OCI-LY7 (cell line): ENCODE measurements around the gene SCRG1. TPM values are rescaled to one million over a fixed set of nuclear protein-coding genes. Genes with fewer than 3 reads are reported as not detected.

Experiments used
- BruUV-seq: library from RNA; stranded (reverse); fragments of 400-500 nt; replicated peaks from 2 replicates; lab custom pipeline; 2021; lab: Mats Ljungman, UMichigan
- CTCF ChIA-PET: fragments of 300-600 bp; sonication (Branson Sonifier 250); formaldehyde crosslinking; loops from one replicate; lab custom pipeline; 2022; ENCODE audit warnings: antibody characterized with exemption; ENCODE audit not compliant: unreplicated experiment; lab: Charles Lee
- POLR2A ChIA-PET: fragments of 300-600 bp; sonication (Branson Sonifier 250); formaldehyde crosslinking; loops from one replicate; lab custom pipeline; 2022; ENCODE audit warnings: antibody characterized with exemption; lab: Charles Lee
- DNase-seq: peaks from one replicate; pipeline ENCODE4 v3.0.0-alpha.2; 2015; ENCODE audit warnings: low spot score
- H2AFZ ChIP-seq: fragments of 200-600 bp; sonication (generic), shearing (Covaris generic); 2 replicates; pipeline ENCODE4 v1.6.1; 2014; ENCODE audit warnings: mild to moderate bottlenecking, antibody characterized with exemption, low read length, moderate library complexity
- H3K27ac ChIP-seq: fragments of 200-600 bp; sonication (generic); 2 replicates; pipeline ENCODE4 v1.5.1; 2014; ENCODE audit warnings: mixed run types, low read depth, mild to moderate bottlenecking, moderate library complexity, low read length, inconsistent platforms; ENCODE audit not compliant: poor library complexity, severe bottlenecking
- H3K36me3 ChIP-seq: fragments of 200-600 bp; sonication (generic); 2 replicates; pipeline ENCODE4 v1.6.1; 2014; ENCODE audit warnings: mild to moderate bottlenecking, antibody characterized with exemption, low read length, moderate library complexity, mixed read lengths; ENCODE audit not compliant: insufficient read depth
- H3K4me1 ChIP-seq: fragments of 200-600 bp; sonication (generic); 2 replicates; pipeline ENCODE4 v1.5.1; 2014; ENCODE audit warnings: mild to moderate bottlenecking, low read length; ENCODE audit not compliant: insufficient read depth, poor library complexity, severe bottlenecking
- H3K4me2 ChIP-seq: fragments of 200-600 bp; sonication (generic); 2 replicates; pipeline ENCODE4 v1.6.1; 2014; ENCODE audit warnings: mild to moderate bottlenecking, low read length
- H3K4me3 ChIP-seq: fragments of 200-600 bp; sonication (generic); 2 replicates; pipeline ENCODE4 v1.5.1; 2014; ENCODE audit warnings: mild to moderate bottlenecking, low read depth, low read length; ENCODE audit not compliant: poor library complexity, severe bottlenecking
- H3K79me2 ChIP-seq: fragments of 200-600 bp; sonication (generic); 2 replicates; pipeline ENCODE4 v1.6.1; 2016; ENCODE audit warnings: low read depth, mild to moderate bottlenecking, low read length, moderate library complexity, mixed read lengths; ENCODE audit not compliant: insufficient read depth
- H3K9me2 ChIP-seq: fragments of 200-600 bp; sonication (generic); 2 replicates; pipeline ENCODE4 v1.6.1; 2016; ENCODE audit warnings: mild to moderate bottlenecking, low read length, mixed read lengths; ENCODE audit not compliant: insufficient read depth
- H3K9me3 ChIP-seq: fragments of 200-600 bp; sonication (generic); 2 replicates; pipeline ENCODE4 v1.6.1; 2014; ENCODE audit warnings: mild to moderate bottlenecking, mixed run types, low read length, mixed read lengths
- H4K20me1 ChIP-seq: fragments of 200-600 bp; sonication (generic); 2 replicates; pipeline ENCODE4 v1.6.1; 2014; ENCODE audit warnings: mild to moderate bottlenecking, antibody characterized with exemption, low read length, moderate library complexity, mixed read lengths; ENCODE audit not compliant: insufficient read depth
- CTCF ChIP-seq: fragments of 200-600 bp; sonication (generic); conservative IDR thresholded peaks from 2 replicates; pipeline ENCODE4 v1.5.1; 2014; ENCODE audit warnings: mild to moderate bottlenecking, antibody characterized with exemption, low read length, moderate library complexity, mixed read lengths
- EZH2phosphoT487 ChIP-seq: fragments of 200-600 bp; sonication (generic); IDR thresholded peaks from 2 replicates; pipeline ENCODE4 v1.6.1; 2018; ENCODE audit warnings: low read depth, borderline replicate concordance, mild to moderate bottlenecking, mixed run types, antibody characterized with exemption, low read length, moderate library complexity, mixed read lengths
- intact Hi-C: fragments of 100-400 bp; cut with micrococcal nuclease; formaldehyde crosslinking; loops from one replicate; pipeline ENCODE4 v1.10.0; 2022; ENCODE audit not compliant: unreplicated experiment
- total RNA-seq, 2 experiments: library from RNA; depleted of rRNA in 1 of 2; stranded (reverse); fragments of >200 nt in 1 of 2; shearing (Covaris generic) in 1 of 2; gene quantifications; 2 replicates each; pipeline ENCODE4 v1.2.3, GENCODE V29; 2014 to 2022

SCRG1 gene
- total RNA-seq, 2 experiments from 2014 or later: not detected

- Histone ChIP-seq H3K79me2 (peaks cover 65% of the 10 kb centered on the region), H2AFZ (peak overlapping the region; percentile 62), H3K9me3 (no peaks in the 10 kb centered on the region), H4K20me1 (peaks cover 6% of the 10 kb centered on the region; the same call in 1 of the 2 replicates), H3K9me2 (no peaks in the 10 kb centered on the region), H3K27ac (peak overlapping the region; percentile 91), H3K4me3 (peak overlapping the region; percentile 83), H3K4me1 (peaks cover 44% of the 10 kb centered on the region), H3K36me3 (peaks cover 20% of the 10 kb centered on the region), H3K4me2 (peak overlapping the region; percentile 97)
- DNase-seq: peak; percentile 77
- ChIA-PET POLR2A (interaction anchor here (0.6 to 13.3 kb wide), 22 partner anchors 9 to 498 kb away, joined by 3 to 336 read pairs (median 4); partner anchors contain the start of genes GALNT7 and HMGB2), CTCF (interaction anchor here (0.6 to 1.1 kb wide), 3 partner anchors 76 to 236 kb away, joined by 3 to 7 read pairs (median 4); no protein-coding TSS in a partner anchor)
- intact Hi-C loops: loop anchor here (1.0 to 10.0 kb wide), 2 partner anchors 36 to 915 kb away; partner anchors contain the start of genes CEP44, FBXO8 and HMGB2
- TSS peak; percentile 65 for BruUV-seq
- no peak for TF ChIP-seq CTCF
- TF ChIP-seq EZH2phosphoT487: no peak
Observed at GRCh38 chr4:173370130-173370476, 28.8 kb downstream of the SCRG1 start.

GRCh38 chr4:173367946-173368345, 31.0 kb downstream of the SCRG1 start:
- intact Hi-C loops: loop anchor here (2.0 kb wide), 1 partner anchor 199 kb away; the partner anchor contains the start of gene GALNT7
- Histone ChIP-seq H3K9me3 (no peaks in the 10 kb centered on the region), H4K20me1 (peaks cover 1% of the 10 kb centered on the region; the same call in 1 of the 2 replicates), H2AFZ (peak overlapping the region; percentile 42; the same call in 1 of the 2 replicates), H3K27ac (peak overlapping the region; percentile 32), H3K4me3 (peak overlapping the region; percentile 83), H3K36me3 (peaks cover under 1% of the 10 kb centered on the region; the same call in 1 of the 2 replicates), H3K4me2 (peak overlapping the region; percentile 97), H3K4me1 (peaks cover 30% of the 10 kb centered on the region), H3K79me2 (peaks cover 44% of the 10 kb centered on the region), H3K9me2 (no peaks in the 10 kb centered on the region)
- DNase-seq: peak; percentile 7
- POLR2A ChIA-PET: interaction anchor here (0.7 to 13.3 kb wide), 8 partner anchors 10 to 197 kb away, joined by 3 to 336 read pairs (median 4); partner anchors contain the start of gene HMGB2
- TF ChIP-seq EZH2phosphoT487 (no peak), CTCF (no peak)
- no TSS peak for BruUV-seq
- CTCF ChIA-PET: interaction anchor here (0.7 to 1.0 kb wide), 2 partner anchors 33 to 66 kb away, joined by 3 to 4 read pairs; partner anchors contain the start of gene HMGB2

GRCh38 chr4:173367285-173367684, 31.6 kb downstream of the SCRG1 start:
- intact Hi-C loops: no loop called here
- Histone ChIP-seq H3K79me2 (peaks cover 37% of the 10 kb centered on the region), H3K4me2 (peak overlapping the region; percentile 97), H3K36me3 (no peaks in the 10 kb centered on the region), H3K27ac (peak overlapping the region; percentile 32), H2AFZ (peak overlapping the region; percentile 42; the same call in 1 of the 2 replicates), H4K20me1 (no peaks in the 10 kb centered on the region), H3K4me1 (peaks cover 31% of the 10 kb centered on the region), H3K9me2 (no peaks in the 10 kb centered on the region), H3K9me3 (no peaks in the 10 kb centered on the region), H3K4me3 (peak overlapping the region; percentile 83)
- no TSS peak for BruUV-seq
- TF ChIP-seq EZH2phosphoT487: no peak
- TF ChIP-seq CTCF: no peak
- POLR2A ChIA-PET: interaction anchor here (0.7 to 13.3 kb wide), 7 partner anchors 10 to 197 kb away, joined by 3 to 336 read pairs (median 5); partner anchors contain the start of gene HMGB2
- CTCF ChIA-PET: interaction anchor here (0.7 to 1.0 kb wide), 2 partner anchors 33 to 65 kb away, joined by 3 to 4 read pairs; partner anchors contain the start of gene HMGB2
- DNase-seq: peak; percentile 24
